ENCODE results near the gene HRH2.

HRH2 gene

GRCh38 chr5:175682664-175683063 lies 24.8 kb downstream of the HRH2 start:
- no peaks in the 10 kb centered on the region; the same call in 1 of the 2 replicates for H3K27me3 ChIP-seq (ENCODE audit: control insufficient read depth, low read length)
- H3K27ac ChIP-seq (ENCODE audit: low read depth, low read length), result no peak overlapping the region
- H3K9me3 ChIP-seq (ENCODE audit: control insufficient read depth, insufficient read depth, low read length), result no peaks in the 10 kb centered on the region
- TF ChIP-seq EZH2phosphoT487 (IDR thresholded peaks at IDR 0.05; ENCODE audit: borderline replicate concordance, low read length) (no peak), CTCF (IDR thresholded peaks at IDR 0.05; ENCODE audit: low read depth, low read length, poor library complexity, severe bottlenecking) (no peak)
- H4K20me1 ChIP-seq (ENCODE audit: control insufficient read depth, insufficient read depth, low read depth, low read length), result no peaks in the 10 kb centered on the region
- H3K4me1 ChIP-seq (ENCODE audit: control insufficient read depth, low read length), result no peaks in the 10 kb centered on the region
- no peaks in the 10 kb centered on the region for H3K9me2 ChIP-seq (replicated peaks; ENCODE audit: control insufficient read depth, low read length)
- H3F3A ChIP-seq (ENCODE audit: control insufficient read depth, insufficient read depth), result no peaks in the 10 kb centered on the region
- H3K4me3 ChIP-seq (ENCODE audit: low read length), result no peak overlapping the region
- H3K36me3 ChIP-seq (ENCODE audit: control insufficient read depth, low read length), result no peaks in the 10 kb centered on the region
- no peak overlapping the region for H3K4me2 ChIP-seq (ENCODE audit: low read length)
- no peaks in the 10 kb centered on the region for H3K79me2 ChIP-seq (ENCODE audit: control insufficient read depth, low read length)

GRCh38 chr5:175683231-175683630 lies 25.4 kb downstream of the HRH2 start:
- TF ChIP-seq CTCF (IDR thresholded peaks at IDR 0.05; ENCODE audit: low read depth, low read length, poor library complexity, severe bottlenecking) (no peak), EZH2phosphoT487 (IDR thresholded peaks at IDR 0.05; ENCODE audit: borderline replicate concordance, low read length) (no peak)
- Histone ChIP-seq H3K27me3 (ENCODE audit: control insufficient read depth, low read length) (no peaks in the 10 kb centered on the region; the same call in 1 of the 2 replicates), H3K4me1 (ENCODE audit: control insufficient read depth, low read length) (no peaks in the 10 kb centered on the region), H3K9me2 (replicated peaks; ENCODE audit: control insufficient read depth, low read length) (no peaks in the 10 kb centered on the region), H3K79me2 (ENCODE audit: control insufficient read depth, low read length) (no peaks in the 10 kb centered on the region), H3K27ac (ENCODE audit: low read depth, low read length) (no peak overlapping the region), H3K36me3 (ENCODE audit: control insufficient read depth, low read length) (no peaks in the 10 kb centered on the region), H3K4me2 (ENCODE audit: low read length) (no peak overlapping the region), H4K20me1 (ENCODE audit: control insufficient read depth, insufficient read depth, low read depth, low read length) (no peaks in the 10 kb centered on the region), H3K4me3 (ENCODE audit: low read length) (no peak overlapping the region), H3K9me3 (ENCODE audit: control insufficient read depth, insufficient read depth, low read length) (no peaks in the 10 kb centered on the region), H3F3A (ENCODE audit: control insufficient read depth, insufficient read depth) (no peaks in the 10 kb centered on the region)

GRCh38 chr5:175683921-175684320 lies 26.1 kb downstream of the HRH2 start:
- Histone ChIP-seq H3K4me3 (ENCODE audit: low read length) (no peak overlapping the region), H4K20me1 (ENCODE audit: control insufficient read depth, insufficient read depth, low read depth, low read length) (no peaks in the 10 kb centered on the region), H3K27me3 (ENCODE audit: control insufficient read depth, low read length) (no peaks in the 10 kb centered on the region; the same call in 1 of the 2 replicates), H3K27ac (ENCODE audit: low read depth, low read length) (no peak overlapping the region), H3F3A (ENCODE audit: control insufficient read depth, insufficient read depth) (no peaks in the 10 kb centered on the region), H3K9me2 (replicated peaks; ENCODE audit: control insufficient read depth, low read length) (no peaks in the 10 kb centered on the region), H3K4me1 (ENCODE audit: control insufficient read depth, low read length) (peaks cover 2% of the 10 kb centered on the region), H3K36me3 (ENCODE audit: control insufficient read depth, low read length) (no peaks in the 10 kb centered on the region), H3K4me2 (ENCODE audit: low read length) (no peak overlapping the region), H3K9me3 (ENCODE audit: control insufficient read depth, insufficient read depth, low read length) (no peaks in the 10 kb centered on the region), H3K79me2 (ENCODE audit: control insufficient read depth, low read length) (no peaks in the 10 kb centered on the region)
- no peak for TF ChIP-seq EZH2phosphoT487 (IDR thresholded peaks at IDR 0.05; ENCODE audit: borderline replicate concordance, low read length)
- no peak for TF ChIP-seq CTCF (IDR thresholded peaks at IDR 0.05; ENCODE audit: low read depth, low read length, poor library complexity, severe bottlenecking)
